HG03039 (cell line): ENCODE measurements around the gene EFEMP1.

Source experiments
- ATAC-seq: cut with Tn5 transposase; IDR thresholded peaks from one replicate; pipeline ENCODE4 v1.9.1; 2021; ENCODE audit warnings: mild to moderate bottlenecking, moderate library complexity; ENCODE audit not compliant: unreplicated experiment

The EFEMP1 gene

GRCh38 chr2:55899881-55900280, 23.7 kb downstream of the EFEMP1 start:
- no peak for ATAC-seq

DNA sequence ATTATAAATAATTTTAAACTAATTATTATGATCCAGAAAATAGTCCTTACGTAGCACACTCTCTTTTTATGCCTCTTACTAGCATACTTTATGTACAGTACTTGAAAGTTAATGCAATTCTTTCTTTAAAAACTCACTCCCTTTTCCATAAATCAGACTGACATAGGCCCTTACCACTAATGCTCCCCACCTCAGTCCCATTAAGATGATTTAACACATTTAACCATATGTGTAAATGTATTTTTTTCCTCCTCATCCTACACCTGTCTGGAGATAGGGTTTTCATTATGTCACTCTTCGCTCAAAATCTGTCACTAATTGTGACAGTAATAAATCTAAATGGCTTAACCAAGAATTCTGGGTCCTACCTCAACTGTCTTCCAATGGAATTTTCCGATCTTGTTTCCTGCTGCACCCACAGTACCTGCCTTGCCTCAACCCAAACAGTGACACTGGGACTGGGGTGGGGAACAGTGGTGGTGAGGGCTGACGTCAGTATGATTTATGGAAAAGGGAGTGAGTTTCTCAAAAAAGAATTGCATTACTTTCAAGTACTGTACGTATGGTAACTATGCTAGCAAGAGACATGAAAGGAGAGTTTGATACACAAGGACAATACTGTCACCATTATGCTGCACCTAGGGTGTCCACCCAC, 25.1 kb downstream of the EFEMP1 start:
- ATAC-seq, result no peak

GRCh38 chr2:55896633-55897032, 26.9 kb downstream of the EFEMP1 start:
- no peak for ATAC-seq

- ATAC-seq, result no peak
These were observed 28.9 kb downstream of the EFEMP1 start for GRCh38 chr2:55894720-55895119.

DNA sequence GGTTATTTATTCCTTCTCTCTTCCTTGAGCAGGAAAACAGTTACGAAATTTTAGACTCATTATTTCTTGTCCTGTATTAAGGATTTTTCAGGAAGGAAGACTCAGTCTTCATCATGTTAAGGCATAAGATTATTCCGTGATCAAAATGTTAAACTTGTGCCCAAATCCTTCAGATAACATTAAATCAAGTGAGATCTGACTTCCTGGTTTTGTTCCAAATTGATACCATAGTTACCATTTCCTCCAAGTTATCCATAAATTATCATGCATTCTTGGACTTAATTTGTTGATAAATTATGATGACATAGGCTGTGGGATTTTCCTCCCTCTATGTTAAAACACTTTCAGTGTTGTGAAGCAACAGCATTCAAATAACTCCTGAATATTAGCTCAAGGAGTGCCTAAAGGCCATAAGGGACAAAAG, 31.9 kb downstream of the EFEMP1 start:
- no peak for ATAC-seq

- no peak for ATAC-seq
These were observed 34.6 kb downstream of the EFEMP1 start for GRCh38 chr2:55888936-55889335.

DNA sequence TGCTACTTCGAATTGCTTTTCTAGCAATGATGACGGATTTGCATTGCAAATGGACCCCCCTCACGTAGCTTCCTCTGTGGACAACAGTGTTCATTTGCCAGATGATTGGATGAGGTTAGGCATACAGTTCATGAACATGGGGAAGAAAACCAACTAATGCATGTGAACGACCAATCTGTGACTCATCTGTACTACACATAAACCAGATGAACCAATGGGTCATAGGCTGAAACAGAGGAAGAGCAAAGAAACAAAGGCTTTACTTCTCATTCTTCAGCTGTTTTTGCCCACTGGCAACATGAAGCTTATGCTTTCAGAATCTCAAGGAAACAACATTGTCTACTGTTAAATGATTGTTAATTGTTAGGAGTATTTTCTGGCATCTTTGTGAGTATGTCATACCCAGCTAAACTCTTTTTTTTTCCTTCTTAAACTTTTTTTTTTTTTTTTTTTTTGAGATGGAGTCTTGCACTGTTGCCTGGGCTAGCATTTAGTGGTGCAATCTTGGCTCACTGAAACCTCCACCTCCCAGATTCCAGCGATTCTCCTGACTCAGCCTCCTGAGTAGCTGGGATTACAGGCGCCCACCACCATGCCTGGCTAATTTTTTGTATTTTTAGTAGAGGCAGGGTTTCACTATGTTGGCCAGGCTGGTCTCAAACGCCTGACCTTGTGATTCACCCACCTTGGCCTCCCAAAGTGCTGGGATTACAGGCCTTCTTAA, 35.5 kb downstream of the EFEMP1 start:
- ATAC-seq, result no peak

GRCh38 chr2:55887351-55887750, 36.2 kb downstream of the EFEMP1 start:
- no peak for ATAC-seq

DNA sequence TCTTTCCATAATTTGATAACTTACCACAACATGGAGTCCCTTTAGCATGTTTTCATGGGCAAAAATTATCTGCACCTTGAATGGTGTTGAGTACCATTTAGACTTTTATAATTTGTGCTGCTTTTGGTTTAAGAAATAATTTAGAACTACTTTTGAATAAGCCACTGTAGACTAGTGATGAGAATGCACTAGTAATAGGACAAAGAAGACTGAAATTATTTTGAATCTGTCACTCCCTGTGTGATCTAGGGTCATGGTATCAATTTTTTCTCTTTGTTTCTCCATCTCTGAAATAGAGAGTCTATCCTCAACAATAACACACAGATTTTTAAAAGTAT, 37.7 kb downstream of the EFEMP1 start:
- ATAC-seq, result no peak

DNA sequence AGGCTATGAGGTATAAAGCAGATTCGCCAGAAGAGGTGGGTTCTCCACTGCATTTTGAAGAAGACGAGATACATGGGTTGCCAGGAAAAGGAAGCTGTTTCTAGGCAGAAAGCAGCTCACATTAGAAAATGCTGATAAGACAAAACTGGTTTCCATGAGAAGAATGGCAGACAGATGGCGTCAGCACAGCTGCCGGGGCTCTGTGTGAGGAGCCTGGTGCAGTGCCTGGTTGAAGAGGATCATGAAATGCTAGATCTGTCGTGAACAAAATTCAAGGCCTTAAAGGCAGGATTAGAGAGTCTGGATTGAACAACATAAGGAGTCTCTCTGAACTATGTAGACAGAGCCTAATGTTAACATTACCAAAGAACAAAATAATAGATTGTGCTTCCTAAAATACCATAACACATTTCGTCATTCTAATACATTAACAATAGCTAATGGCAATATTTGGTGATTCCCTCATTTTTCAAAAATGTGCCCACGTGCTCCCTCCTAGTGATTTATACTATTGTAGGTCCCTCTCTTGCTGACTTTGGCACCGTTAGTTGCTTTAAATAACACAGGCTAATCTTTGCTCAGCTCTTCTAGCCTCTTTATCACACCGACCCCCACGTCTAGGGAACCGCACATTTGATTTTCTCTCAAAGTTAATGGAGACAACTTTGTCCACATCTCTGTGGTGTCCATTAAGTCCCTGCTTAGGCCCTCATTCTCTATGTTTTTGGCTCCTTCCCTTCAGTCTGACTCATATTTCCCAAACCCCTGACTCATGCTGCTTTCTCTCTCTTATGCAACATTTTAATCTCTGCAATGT, 38.2 kb downstream of the EFEMP1 start:
- no peak for ATAC-seq

DNA sequence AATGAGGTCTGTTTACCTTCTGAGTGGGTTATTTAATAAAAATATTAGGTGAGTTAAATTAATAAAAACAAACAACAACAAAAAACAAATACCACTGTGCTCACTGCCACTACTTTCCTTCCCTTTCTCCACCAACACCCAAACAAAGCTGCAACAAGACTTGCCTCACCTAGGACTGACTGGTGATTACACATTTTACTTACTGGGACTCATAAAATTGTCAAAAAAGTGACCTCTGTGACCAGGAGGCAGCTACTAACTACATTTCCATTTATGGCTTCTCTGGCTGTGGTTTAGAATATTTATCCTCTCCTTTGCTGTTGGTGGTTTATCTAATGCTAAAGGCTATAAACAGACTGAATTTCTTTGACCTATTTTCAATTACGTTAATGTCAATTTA, 39.8 kb downstream of the EFEMP1 start:
- ATAC-seq, result no peak

GRCh38 chr2:55883357-55883756, 40.2 kb downstream of the EFEMP1 start:
- ATAC-seq, result no peak

DNA sequence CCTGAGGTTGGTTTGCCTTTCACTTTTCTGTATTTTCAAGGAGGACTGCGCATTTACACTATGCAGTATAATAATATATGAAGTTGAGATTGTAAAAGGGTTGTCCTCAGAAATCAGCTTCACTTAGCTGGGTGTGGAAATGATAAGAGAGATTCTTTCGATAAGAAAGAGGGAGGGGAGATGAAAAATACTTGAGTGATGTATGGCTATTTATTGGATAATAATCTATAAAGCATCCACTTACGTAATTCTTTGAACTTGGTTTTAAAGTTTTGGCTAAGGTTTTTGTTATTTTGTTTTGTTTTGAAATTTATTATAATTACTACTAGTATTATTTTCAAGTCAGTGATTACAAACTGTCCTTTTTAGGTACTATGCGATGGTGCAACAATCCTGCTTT, 40.6 kb downstream of the EFEMP1 start:
- ATAC-seq, result no peak

DNA sequence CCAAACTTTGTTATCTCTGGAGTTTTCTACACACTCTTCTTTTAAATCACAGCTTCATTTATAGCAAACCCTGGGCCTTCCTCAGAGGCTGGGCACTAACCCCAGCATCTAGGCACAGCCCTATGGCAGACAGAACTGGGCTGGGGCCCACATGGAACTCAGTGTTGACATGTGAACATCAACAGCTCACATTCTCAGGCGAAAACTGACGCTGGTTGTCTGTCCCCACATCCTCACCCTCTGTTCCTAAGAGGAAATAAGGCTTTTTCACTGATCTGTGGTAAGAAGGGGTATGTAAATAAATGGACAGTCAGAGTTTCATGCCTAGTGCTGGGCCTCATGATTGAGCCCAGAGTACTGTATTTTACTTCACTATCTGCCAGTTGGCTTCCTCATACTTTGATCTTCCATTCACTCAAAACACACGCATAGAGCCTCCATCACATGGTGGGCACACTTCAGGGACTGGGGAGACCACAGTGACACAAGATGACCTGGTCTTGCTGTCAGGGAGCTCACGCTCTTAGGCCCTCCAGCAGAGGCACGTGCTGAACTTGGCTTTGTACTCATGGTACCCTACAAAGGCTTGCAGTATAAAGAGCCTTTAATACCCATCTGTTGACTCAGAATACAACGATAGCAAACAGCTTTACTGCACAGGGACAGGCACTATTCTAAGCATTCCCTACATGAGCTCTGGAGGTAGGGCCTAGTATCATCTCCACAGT, 43.0 kb downstream of the EFEMP1 start:
- no peak for ATAC-seq

DNA sequence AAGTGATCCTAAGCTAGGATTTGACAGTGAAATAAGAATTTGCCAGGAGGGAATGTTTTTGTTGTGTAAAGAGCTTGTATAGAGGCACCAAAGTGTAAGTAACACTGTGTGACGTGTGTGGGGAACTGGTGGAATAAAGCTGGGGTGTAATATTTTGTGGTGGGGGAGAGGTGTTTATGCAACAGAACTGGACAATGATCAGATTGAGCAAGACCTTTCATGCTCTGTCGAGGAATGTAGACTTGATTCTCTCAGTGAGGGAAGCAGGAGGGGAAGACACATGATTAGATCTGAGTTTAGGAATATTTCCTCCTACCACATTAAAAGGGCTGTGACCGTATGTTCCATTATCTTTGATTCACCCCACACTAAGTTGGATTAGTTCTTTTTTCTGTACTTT, 43.6 kb downstream of the EFEMP1 start:
- ATAC-seq, result no peak

DNA sequence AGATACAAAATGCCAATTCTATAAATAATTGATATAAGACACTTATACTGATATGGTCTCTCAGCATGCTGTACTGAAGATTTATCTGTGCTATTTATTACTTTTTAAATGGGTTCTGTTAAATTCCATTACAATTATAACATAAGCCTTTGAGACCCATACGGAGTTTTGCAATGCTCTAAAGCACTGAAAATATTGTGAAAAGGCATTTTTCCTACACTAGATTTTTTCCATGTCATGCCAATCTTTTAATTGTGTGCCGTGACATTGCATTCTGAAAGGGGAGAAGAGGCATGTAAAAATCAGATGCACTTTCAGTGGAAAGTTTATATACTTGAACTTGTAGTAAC, 46.5 kb downstream of the EFEMP1 start:
- ATAC-seq, result no peak

GRCh38 chr2:55876429-55877086, 47.0 kb downstream of the EFEMP1 start:
- no peak for ATAC-seq

GRCh38 chr2:55875434-55876135, 48.0 kb downstream of the EFEMP1 start:
- ATAC-seq, result peak; percentile 53

GRCh38 chr2:55874338-55874737, 49.2 kb downstream of the EFEMP1 start:
- ATAC-seq, result no peak

DNA sequence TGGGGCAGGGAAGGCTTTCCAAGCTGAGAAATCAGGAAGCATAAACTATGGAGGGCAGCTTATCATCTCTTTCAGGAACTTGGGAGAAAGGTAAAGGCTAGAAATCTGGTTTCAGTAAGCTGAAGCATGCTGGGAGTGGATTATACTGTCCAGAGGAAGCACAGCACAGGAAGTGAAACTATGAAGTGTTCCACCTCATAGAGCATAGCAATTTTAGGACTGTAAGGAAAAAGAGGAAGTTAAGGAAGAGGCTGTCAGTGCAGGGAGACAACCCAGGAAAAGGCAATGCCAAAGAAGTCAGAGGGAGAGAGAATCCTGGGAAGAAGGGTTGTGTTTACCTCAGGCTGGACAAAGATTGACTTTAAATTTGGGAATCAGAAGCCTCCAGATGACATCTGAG, 51.9 kb downstream of the EFEMP1 start:
- ATAC-seq, result no peak
